ENCODE results near the gene IL32. TPM values are rescaled to one million over a fixed set of nuclear protein-coding genes. Genes with fewer than 3 reads are reported as not detected.

IL32 gene
- polyA plus RNA-seq, 4 donors, result 127 to 1,061 (median 507) TPM

- Histone ChIP-seq H3K9me3 (ENCODE audit: control insufficient read depth in 2 of 2, insufficient read depth in 1 of 2, low read depth in 1 of 2, low read length in 1 of 2) (peaks cover 0 to 2% of the 10 kb centered on the region in 2 donors), H3K36me3 (ENCODE audit: control insufficient read depth in 3 of 3, insufficient read depth in 2 of 3, low read depth in 1 of 3, low read length in 3 of 3) (no peaks in the 10 kb centered on the region), H3K27ac (ENCODE audit: low read depth in 1 of 3, low read length in 2 of 3) (no peak overlapping the region), H3K27me3 (ENCODE audit: control insufficient read depth in 3 of 3, insufficient read depth in 3 of 3, low read length in 3 of 3) (peaks cover 0 to 62% (median 28%) of the 10 kb centered on the region in 3 donors), H3K4me1 (ENCODE audit: control insufficient read depth in 3 of 3, insufficient read depth in 2 of 3, low read depth in 1 of 3, low read length in 2 of 3) (peaks cover 0 to 21% (median 3%) of the 10 kb centered on the region in 3 donors), H3K4me3 (ENCODE audit: low read depth in 1 of 3, low read length in 3 of 3) (no peak overlapping the region)
- FAIRE-seq (no peak), DNase-seq (no peak)
- WGBS, 3 donors, result 86 to 90% (median 86%) methylated on average over 3 of the region's 3 CpGs
These were observed 23.1 kb upstream of the IL32 start for GRCh38 chr16:3042376-3042775.

- WGBS, 3 donors, result 76 to 88% (median 83%) methylated on average over 6 of the region's 6 CpGs
- FAIRE-seq (no peak), DNase-seq (no peak)
- Histone ChIP-seq H3K9me3 (ENCODE audit: control insufficient read depth in 2 of 2, insufficient read depth in 1 of 2, low read depth in 1 of 2, low read length in 1 of 2) (peaks cover 0 to 2% of the 10 kb centered on the region in 2 donors), H3K27me3 (ENCODE audit: control insufficient read depth in 3 of 3, insufficient read depth in 3 of 3, low read length in 3 of 3) (peaks cover 0 to 79% (median 17%) of the 10 kb centered on the region in 3 donors), H3K4me1 (ENCODE audit: control insufficient read depth in 3 of 3, insufficient read depth in 2 of 3, low read depth in 1 of 3, low read length in 2 of 3) (peaks cover 0 to 7% (median 3%) of the 10 kb centered on the region in 3 donors), H3K4me3 (ENCODE audit: low read depth in 1 of 3, low read length in 3 of 3) (no peak overlapping the region), H3K36me3 (ENCODE audit: control insufficient read depth in 3 of 3, insufficient read depth in 2 of 3, low read depth in 1 of 3, low read length in 3 of 3) (no peaks in the 10 kb centered on the region), H3K27ac (ENCODE audit: low read depth in 1 of 3, low read length in 2 of 3) (no peak overlapping the region)
These were observed 20.7 kb upstream of the IL32 start for GRCh38 chr16:3044708-3045107.

- H3K27ac ChIP-seq (ENCODE audit: low read depth in 1 of 3, low read length in 2 of 3), result no peak within 1 kb of the TSS
- no peak for FAIRE-seq
- no peaks in the 10 kb centered on the region for H3K36me3 ChIP-seq (ENCODE audit: control insufficient read depth in 3 of 3, insufficient read depth in 2 of 3, low read depth in 1 of 3, low read length in 3 of 3)
- H3K27me3 ChIP-seq (ENCODE audit: control insufficient read depth in 3 of 3, insufficient read depth in 3 of 3, low read length in 3 of 3), result peaks cover 0 to 92% (median 12%) of the 10 kb centered on the region in 3 donors
- 0 to 1% (median 1%) methylated on average over 55 to 86 of the region's 86 CpGs for WGBS, 3 donors
- peaks cover 0 to 7% (median 3%) of the 10 kb centered on the region in 3 donors for H3K4me1 ChIP-seq (ENCODE audit: control insufficient read depth in 3 of 3, insufficient read depth in 2 of 3, low read depth in 1 of 3, low read length in 2 of 3)
- peaks cover 0 to 2% of the 10 kb centered on the region in 2 donors for H3K9me3 ChIP-seq (ENCODE audit: control insufficient read depth in 2 of 2, insufficient read depth in 1 of 2, low read depth in 1 of 2, low read length in 1 of 2)
- H3K4me3 ChIP-seq (ENCODE audit: low read depth in 1 of 3, low read length in 3 of 3), result peak within 1 kb of the TSS in 2 of 3 donors; percentile 30 to 43
- DNase-seq, result peak in 1 of 2 donors; percentile 48
These were observed 19.4 kb upstream of the IL32 start, which contains the start of gene MMP25 for GRCh38 chr16:3045758-3046640. MMP25 (plus strand) TSS chr16:3046561; CDS start chr16:3046918, 357 bp downstream.

GRCh38 chr16:3046641-3047386, 18.6 kb upstream of the IL32 start:
- WGBS, 3 donors, result 2% methylated on average over 41 to 54 of the region's 54 CpGs
- H3K36me3 ChIP-seq (ENCODE audit: control insufficient read depth in 3 of 3, insufficient read depth in 2 of 3, low read depth in 1 of 3, low read length in 3 of 3), result no peaks in the 10 kb centered on the region
- DNase-seq (no peak), FAIRE-seq (no peak)
- H3K9me3 ChIP-seq (ENCODE audit: control insufficient read depth in 2 of 2, insufficient read depth in 1 of 2, low read depth in 1 of 2, low read length in 1 of 2), result peaks cover 0 to 2% of the 10 kb centered on the region in 2 donors
- H3K27ac ChIP-seq (ENCODE audit: low read depth in 1 of 3, low read length in 2 of 3), result no peak overlapping the region
- H3K27me3 ChIP-seq (ENCODE audit: control insufficient read depth in 3 of 3, insufficient read depth in 3 of 3, low read length in 3 of 3), result peaks cover 0 to 93% (median 12%) of the 10 kb centered on the region in 3 donors
- peak overlapping the region in 1 of 3 donors; percentile 43 for H3K4me3 ChIP-seq (ENCODE audit: low read depth in 1 of 3, low read length in 3 of 3)
- H3K4me1 ChIP-seq (ENCODE audit: control insufficient read depth in 3 of 3, insufficient read depth in 2 of 3, low read depth in 1 of 3, low read length in 2 of 3), result peaks cover 0 to 7% (median 3%) of the 10 kb centered on the region in 3 donors

- Histone ChIP-seq H3K27ac (ENCODE audit: low read depth in 1 of 3, low read length in 2 of 3) (no peak overlapping the region), H3K4me1 (ENCODE audit: control insufficient read depth in 3 of 3, insufficient read depth in 2 of 3, low read depth in 1 of 3, low read length in 2 of 3) (peaks cover 0 to 7% (median 3%) of the 10 kb centered on the region in 3 donors), H3K36me3 (ENCODE audit: control insufficient read depth in 3 of 3, insufficient read depth in 2 of 3, low read depth in 1 of 3, low read length in 3 of 3) (no peaks in the 10 kb centered on the region), H3K4me3 (ENCODE audit: low read depth in 1 of 3, low read length in 3 of 3) (no peak overlapping the region), H3K27me3 (ENCODE audit: control insufficient read depth in 3 of 3, insufficient read depth in 3 of 3, low read length in 3 of 3) (peaks cover 0 to 87% (median 12%) of the 10 kb centered on the region in 3 donors), H3K9me3 (ENCODE audit: control insufficient read depth in 2 of 2, insufficient read depth in 1 of 2, low read depth in 1 of 2, low read length in 1 of 2) (peaks cover 0 to 2% of the 10 kb centered on the region in 2 donors)
- WGBS, 3 donors, result 7 to 16% (median 13%) methylated on average over 10 to 13 of the region's 13 CpGs
- DNase-seq, result no peak
- FAIRE-seq, result no peak
These were observed 18.1 kb upstream of the IL32 start for GRCh38 chr16:3047387-3047720.

GRCh38 chr16:3049921-3050481, 15.4 kb upstream of the IL32 start:
- Histone ChIP-seq H3K4me3 (ENCODE audit: low read depth in 1 of 3, low read length in 3 of 3) (no peak overlapping the region), H3K36me3 (ENCODE audit: control insufficient read depth in 3 of 3, insufficient read depth in 2 of 3, low read depth in 1 of 3, low read length in 3 of 3) (peaks cover 0 to 7% (median 0%) of the 10 kb centered on the region in 3 donors), H3K9me3 (ENCODE audit: control insufficient read depth in 2 of 2, insufficient read depth in 1 of 2, low read depth in 1 of 2, low read length in 1 of 2) (no peaks in the 10 kb centered on the region), H3K4me1 (ENCODE audit: control insufficient read depth in 3 of 3, insufficient read depth in 2 of 3, low read depth in 1 of 3, low read length in 2 of 3) (peaks cover 0 to 7% (median 3%) of the 10 kb centered on the region in 3 donors), H3K27ac (ENCODE audit: low read depth in 1 of 3, low read length in 2 of 3) (no peak overlapping the region), H3K27me3 (ENCODE audit: control insufficient read depth in 3 of 3, insufficient read depth in 3 of 3, low read length in 3 of 3) (peaks cover 0 to 66% (median 6%) of the 10 kb centered on the region in 3 donors)
- 81 to 83% (median 82%) methylated on average over 21 to 26 of the region's 26 CpGs for WGBS, 3 donors
- no peak for DNase-seq
- FAIRE-seq, result no peak

- H3K36me3 ChIP-seq (ENCODE audit: control insufficient read depth in 3 of 3, insufficient read depth in 2 of 3, low read depth in 1 of 3, low read length in 3 of 3), result peaks cover 0 to 11% (median 0%) of the 10 kb centered on the region in 3 donors
- no peak overlapping the region for H3K4me3 ChIP-seq (ENCODE audit: low read depth in 1 of 3, low read length in 3 of 3)
- no peak overlapping the region for H3K27ac ChIP-seq (ENCODE audit: low read depth in 1 of 3, low read length in 2 of 3)
- DNase-seq (no peak), FAIRE-seq (no peak)
- peaks cover 0 to 7% (median 3%) of the 10 kb centered on the region in 3 donors for H3K4me1 ChIP-seq (ENCODE audit: control insufficient read depth in 3 of 3, insufficient read depth in 2 of 3, low read depth in 1 of 3, low read length in 2 of 3)
- WGBS, 3 donors, result 53 to 70% (median 54%) methylated on average over 5 of the region's 5 CpGs
- no peaks in the 10 kb centered on the region for H3K9me3 ChIP-seq (ENCODE audit: control insufficient read depth in 2 of 2, insufficient read depth in 1 of 2, low read depth in 1 of 2, low read length in 1 of 2)
- H3K27me3 ChIP-seq (ENCODE audit: control insufficient read depth in 3 of 3, insufficient read depth in 3 of 3, low read length in 3 of 3), result peaks cover 0 to 61% (median 3%) of the 10 kb centered on the region in 3 donors
These were observed 15.0 kb upstream of the IL32 start for GRCh38 chr16:3050487-3050886.

- H3K27ac ChIP-seq (ENCODE audit: low read depth in 1 of 3, low read length in 2 of 3), result no peak overlapping the region
- no peaks in the 10 kb centered on the region for H3K9me3 ChIP-seq (ENCODE audit: control insufficient read depth in 2 of 2, insufficient read depth in 1 of 2, low read depth in 1 of 2, low read length in 1 of 2)
- peaks cover 0 to 11% (median 0%) of the 10 kb centered on the region in 3 donors for H3K36me3 ChIP-seq (ENCODE audit: control insufficient read depth in 3 of 3, insufficient read depth in 2 of 3, low read depth in 1 of 3, low read length in 3 of 3)
- no peak for FAIRE-seq
- H3K27me3 ChIP-seq (ENCODE audit: control insufficient read depth in 3 of 3, insufficient read depth in 3 of 3, low read length in 3 of 3), result peaks cover 0 to 56% (median 3%) of the 10 kb centered on the region in 3 donors
- H3K4me1 ChIP-seq (ENCODE audit: control insufficient read depth in 3 of 3, insufficient read depth in 2 of 3, low read depth in 1 of 3, low read length in 2 of 3), result peaks cover 0 to 3% (median 2%) of the 10 kb centered on the region in 3 donors
- H3K4me3 ChIP-seq (ENCODE audit: low read depth in 1 of 3, low read length in 3 of 3), result no peak overlapping the region
- WGBS, 3 donors, result 21 to 35% (median 34%) methylated on average over 4 of the region's 4 CpGs
- DNase-seq, result no peak
These were observed 14.4 kb upstream of the IL32 start for GRCh38 chr16:3051009-3051408.
